HG03342 (cell line): Measurements from ENCODE around the gene RHBDD2.
A peak's percentile ranks its signal among the peaks of the same experiment; 100 is the strongest.
"Not testable (repeated sequence)": the region's sequence is repeated elsewhere in the genome, so short reads cannot be mapped to it uniquely, and the experiment has no call there.

Experiments
- ATAC-seq: cut with Tn5 transposase; IDR thresholded peaks from one replicate; pipeline ENCODE4 v1.9.1; 2021; ENCODE audit warnings: mild to moderate bottlenecking, moderate library complexity; ENCODE audit not compliant: unreplicated experiment

The RHBDD2 gene

DNA sequence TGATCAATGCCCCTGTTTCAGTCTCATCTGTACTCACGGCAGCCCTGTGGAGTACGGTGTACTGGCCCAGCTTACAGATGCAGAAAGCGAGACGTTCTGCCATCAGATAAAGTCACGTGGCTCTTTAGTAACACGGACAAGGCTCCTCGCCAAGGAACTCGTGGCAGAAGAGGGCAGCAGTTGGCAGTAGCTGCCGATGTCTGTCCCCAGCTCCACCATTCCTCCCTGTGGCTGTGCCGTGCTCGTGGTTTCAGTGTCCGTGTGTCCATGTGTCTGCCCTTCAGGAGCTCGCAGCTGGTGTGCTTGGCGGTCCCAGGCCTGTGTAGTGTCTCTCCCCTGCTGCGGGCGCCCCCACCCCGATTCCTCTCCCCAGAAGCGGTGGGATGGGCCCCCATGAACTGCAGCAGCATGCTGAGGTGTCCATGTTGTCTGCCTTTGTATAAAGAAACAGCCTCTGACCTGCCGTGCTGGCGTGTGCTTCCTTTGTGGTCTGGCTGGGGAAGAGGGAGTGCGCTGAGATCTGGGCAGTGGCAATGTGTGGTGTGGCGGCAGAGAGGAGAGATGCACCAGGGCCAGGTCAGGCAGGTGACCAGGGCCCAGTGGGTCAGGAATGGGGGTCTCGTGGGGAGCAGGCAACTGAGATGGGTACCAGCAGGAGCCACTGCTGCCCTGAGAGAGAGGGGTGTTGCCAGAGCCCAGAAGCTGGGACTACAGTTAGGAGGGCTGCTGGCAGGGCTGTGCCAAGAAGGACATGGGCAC lies 9.8 kb downstream of the RHBDD2 start:
- no peak for ATAC-seq

GRCh38 chr7:75889223-75889825 lies 10.5 kb downstream of the RHBDD2 start:
- ATAC-seq: no peak

DNA sequence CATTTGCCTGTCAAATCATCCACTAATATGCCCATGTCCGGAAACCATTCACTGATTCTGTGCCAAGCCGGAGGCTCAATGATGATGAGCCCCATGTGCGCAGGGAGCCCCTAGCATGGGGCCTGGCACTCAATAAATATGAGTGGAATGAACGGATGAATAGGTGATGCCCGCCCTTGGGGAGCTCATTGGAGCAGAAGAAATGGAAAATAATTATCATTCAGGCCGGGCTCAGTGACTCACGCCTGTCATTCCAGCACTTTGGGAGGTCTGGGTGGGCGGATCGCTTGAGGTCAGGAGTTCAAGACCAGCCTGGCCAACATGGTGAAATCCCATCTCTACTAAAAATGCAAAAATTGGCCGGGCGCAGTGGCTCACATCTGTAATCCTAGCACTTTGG lies 11.0 kb downstream of the RHBDD2 start:
- ATAC-seq: no peak

GRCh38 chr7:75891237-75891636 lies 12.4 kb downstream of the RHBDD2 start:
- not testable (repeated sequence) for ATAC-seq

GRCh38 chr7:75891815-75892411 lies 13.1 kb downstream of the RHBDD2 start:
- ATAC-seq: no peak

DNA sequence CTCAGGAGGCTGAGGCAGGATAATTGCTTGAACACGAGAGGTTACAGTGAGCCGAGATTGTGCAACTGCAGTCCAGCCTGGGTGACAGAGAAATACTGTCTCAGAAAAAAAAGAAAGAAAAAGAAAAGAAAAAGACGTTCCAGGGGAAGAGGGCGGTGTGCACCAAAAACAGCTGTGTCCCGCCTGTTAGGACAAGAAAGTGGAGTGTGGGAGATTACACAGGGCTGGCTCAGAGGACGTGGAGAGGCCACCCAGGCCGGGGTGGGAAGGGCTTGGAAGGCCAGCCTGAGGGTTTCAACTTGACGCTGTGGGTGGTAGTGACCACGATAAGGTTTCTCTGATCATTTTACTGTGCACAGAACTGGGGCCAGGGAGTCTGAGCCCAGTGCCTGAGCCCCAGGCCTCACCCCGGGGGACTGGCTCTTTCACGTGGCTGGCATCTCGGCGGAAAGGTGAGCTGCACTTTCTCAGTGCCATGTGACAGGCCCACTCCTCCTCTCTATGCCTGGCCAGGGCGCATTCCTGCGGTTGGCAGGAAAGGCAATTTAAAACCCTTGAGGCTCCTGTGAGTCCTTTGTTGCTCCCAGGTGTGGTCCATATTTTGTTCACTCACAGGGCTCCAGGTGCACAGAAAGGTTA lies 13.9 kb downstream of the RHBDD2 start:
- ATAC-seq: no peak

DNA sequence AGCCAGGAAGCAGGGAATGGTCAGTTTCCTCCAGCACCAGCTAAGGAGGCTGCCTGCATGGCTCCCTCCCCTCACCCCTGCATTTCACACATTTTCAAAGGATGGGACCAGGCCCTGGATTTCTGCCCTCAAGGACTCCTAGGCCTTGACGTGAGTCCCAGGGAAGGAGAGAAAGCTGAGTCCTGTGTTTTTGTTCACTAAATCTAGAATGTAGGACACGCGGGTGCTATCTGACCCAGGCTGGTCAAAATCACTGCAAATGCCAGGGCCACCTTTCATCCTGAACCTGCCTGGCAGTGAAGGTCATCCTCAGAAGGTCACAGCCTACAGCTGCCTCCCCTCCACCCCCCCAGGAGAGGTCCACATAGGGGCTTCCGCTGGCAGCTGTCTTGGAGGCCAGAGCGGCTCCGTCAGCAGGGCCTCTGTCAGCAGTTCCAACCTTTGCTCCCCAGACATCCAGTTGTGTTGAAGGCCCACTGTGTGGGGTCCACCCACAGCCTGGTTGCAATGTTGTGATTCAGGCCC lies 18.0 kb downstream of the RHBDD2 start:
- ATAC-seq: no peak

DNA sequence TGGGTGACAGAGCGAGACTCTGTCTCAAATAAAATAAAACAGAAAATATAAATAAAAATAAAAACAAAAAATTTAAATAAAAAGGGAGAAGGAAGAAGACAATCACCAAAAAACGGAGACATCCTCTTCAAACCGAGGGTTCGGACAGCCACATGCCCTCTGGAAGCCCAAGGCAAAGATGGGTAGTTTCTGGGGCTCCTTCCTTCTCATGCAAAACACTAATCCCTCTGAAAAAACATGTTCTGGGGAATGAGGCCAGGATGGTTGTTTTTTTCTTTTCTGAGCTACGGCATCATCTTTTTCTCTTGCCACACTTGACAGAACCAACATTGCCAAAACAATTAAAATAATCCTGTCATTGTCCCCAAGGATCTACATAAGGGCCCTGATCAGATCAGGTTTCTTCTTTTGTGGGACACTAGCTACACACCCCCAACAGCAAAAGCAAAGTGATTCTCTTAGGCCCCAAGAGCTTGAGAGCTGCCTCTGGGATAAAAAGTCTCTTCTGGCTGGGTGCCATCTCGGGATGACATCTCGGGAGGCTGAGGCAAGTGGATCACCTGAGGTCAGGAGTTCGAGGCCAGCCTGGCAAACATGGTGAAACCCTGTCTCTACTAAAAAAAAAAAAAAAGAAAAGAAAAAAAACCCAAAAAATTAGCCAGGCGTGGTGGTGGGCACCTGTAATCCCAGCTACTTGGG lies 21.9 kb downstream of the RHBDD2 start:
- ATAC-seq: no peak

GRCh38 chr7:75905785-75906604 lies 27.2 kb downstream of the RHBDD2 start:
- ATAC-seq: no peak

DNA sequence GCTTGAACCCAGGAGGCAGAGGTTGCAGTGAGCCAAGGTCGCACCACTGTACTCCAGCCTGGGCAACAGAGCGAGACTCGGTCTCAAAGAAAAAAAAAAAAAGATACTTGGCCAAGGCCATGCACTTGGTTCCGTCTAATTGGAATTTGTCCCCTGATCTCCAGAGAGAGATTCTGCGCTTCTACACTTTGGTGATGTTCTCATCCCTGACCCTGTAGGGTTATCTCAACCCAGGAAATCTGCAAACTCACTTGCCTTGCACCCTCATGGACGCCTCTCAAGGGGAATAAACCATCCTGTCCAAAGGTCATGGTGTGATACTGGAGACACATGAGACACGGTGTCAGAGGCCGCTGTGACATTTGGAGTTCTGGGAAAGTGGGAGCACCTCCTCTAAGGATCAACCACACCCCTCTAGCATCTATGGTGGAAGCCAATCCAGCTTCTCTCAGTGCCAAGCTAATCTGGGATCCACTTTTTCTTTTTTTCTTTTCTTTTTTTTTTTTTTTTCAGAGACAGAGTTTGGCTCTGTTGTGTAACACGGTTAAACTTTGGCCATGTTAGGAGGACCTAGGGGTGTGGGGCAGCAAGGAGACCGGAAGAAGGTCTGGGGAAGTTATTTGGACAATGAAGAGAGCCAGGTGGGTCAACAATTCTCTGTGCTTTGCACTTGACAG lies 28.3 kb downstream of the RHBDD2 start:
- no peak for ATAC-seq

DNA sequence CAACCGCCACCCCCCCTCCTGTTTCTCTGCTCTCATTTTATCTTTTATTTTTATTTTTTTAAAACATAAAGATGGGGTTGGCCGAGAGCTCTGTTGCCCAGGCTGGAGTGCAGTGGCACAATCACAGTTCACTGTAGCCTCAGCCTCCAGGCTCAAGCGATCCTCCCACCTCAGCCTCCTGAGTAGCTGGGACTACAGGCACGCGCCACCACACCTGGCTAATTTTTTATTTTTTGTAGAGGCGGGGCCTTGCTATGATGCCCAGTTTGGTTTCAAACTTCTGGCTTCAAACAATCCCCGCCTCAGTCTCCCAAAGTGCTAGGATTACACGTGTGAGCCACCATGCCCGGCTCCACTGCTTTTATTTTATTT lies 28.8 kb downstream of the RHBDD2 start:
- ATAC-seq: not testable (repeated sequence)

- ATAC-seq: no peak
Observed at GRCh38 chr7:75909521-75910132, 30.8 kb downstream of the RHBDD2 start.

DNA sequence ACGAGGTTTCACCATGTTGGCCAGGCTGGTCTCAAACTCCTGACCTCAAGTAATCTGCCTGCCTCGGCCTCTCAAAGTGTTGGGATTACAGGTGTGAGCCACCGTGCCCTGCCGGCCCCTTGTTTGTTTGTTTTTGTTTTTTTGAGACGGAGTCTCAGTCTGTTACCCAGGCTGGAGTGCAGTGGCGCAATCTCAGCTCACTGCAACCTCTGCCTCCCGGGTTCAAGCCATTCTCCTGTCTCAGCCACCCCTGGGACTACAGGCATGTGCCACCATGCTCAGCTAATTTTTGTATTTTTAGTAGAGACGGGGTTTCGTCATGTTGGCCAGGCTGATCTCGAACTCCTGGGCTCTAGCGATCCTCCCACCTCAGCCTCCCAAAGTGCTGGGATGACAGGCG lies 32.4 kb downstream of the RHBDD2 start:
- ATAC-seq: not testable (repeated sequence)

DNA sequence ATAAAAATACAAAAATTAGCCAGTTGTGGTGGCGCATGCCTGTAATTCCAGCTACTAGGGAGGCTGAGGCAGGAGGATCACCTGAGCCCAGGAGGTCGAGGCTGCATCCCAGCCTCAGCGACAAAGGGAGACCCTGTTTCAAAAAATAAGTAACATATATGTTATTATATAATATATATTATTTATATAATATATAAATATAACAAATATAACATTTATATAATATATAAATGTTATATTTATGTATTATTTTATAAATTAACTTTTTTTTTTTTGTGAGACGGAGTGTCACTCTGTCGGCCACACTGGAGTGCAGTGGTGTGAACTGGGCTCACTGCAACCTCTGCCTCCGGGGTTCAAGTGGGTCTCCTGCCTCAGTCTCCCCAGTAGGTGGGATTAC lies 34.6 kb downstream of the RHBDD2 start:
- ATAC-seq: no peak

- no peak for ATAC-seq
Observed at GRCh38 chr7:75914169-75914654, 35.4 kb downstream of the RHBDD2 start.

DNA sequence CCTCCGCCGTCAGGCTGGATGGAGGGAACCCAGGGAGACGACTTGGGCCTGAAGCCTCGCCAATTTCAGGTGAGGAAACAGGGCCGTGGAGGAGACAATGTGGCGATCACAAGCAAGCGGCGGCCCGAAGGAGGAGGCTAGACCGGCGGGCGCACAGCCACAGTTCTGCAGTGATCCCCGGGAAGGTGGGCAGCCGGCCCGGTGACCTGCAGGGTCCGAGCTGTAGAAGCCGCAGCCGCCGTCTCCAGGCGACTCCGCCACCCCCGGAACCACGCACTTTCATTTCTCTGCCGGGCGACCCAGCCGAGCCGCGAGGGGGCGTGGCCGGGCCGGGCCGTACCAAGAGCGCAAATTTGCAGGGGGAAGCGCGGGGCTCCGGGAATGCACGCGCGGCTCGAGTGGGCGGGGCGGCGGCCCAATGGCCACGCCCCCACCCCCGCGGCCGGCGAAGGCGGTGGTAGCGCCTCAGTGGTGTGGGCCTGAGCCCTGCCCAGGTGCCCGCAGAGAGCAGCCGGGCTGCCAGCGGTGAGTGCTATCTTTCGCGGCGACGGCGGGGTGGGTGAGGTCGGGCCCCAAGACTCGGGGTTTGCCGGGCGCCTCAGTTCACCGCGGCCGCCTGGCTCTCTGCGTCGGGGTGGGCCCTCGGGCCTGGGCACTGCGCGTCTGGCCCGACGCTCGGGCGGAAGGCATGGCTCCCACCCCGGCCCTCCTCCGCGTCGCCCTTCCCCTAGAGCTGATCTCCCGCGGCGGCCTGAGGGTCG lies 36.0 kb downstream of the RHBDD2 start, which contains the start of gene POR:
Gene POR (plus strand): TSS at position 501 of the 761 bp plus-strand sequence. CDS start 38,847 bp downstream, outside the sequence.
- ATAC-seq: peak; percentile 90

- ATAC-seq: peak; percentile 2
Observed at GRCh38 chr7:75915416-75916156, 36.8 kb downstream of the RHBDD2 start.
